GM18508 (cell line): Measurements from ENCODE around the gene NPTN.
"Not testable (repeated sequence)": the region's sequence is repeated elsewhere in the genome, so short reads cannot be mapped to it uniquely, and the experiment has no call there.

ENCODE experiments used
- ATAC-seq: cut with Tn5 transposase; IDR thresholded peaks from one replicate; pipeline ENCODE4 v1.9.1; 2021; ENCODE audit warnings: moderate number of reproducible peaks; ENCODE audit not compliant: insufficient read depth, unreplicated experiment

The NPTN gene

GRCh38 chr15:73575636-73576247, 57.4 kb downstream of the NPTN start:
- ATAC-seq = no peak

GRCh38 chr15:73573572-73573971, 59.6 kb downstream of the NPTN start:
- ATAC-seq = no peak

GRCh38 chr15:73573037-73573436, 60.2 kb downstream of the NPTN start:
- ATAC-seq = no peak

- ATAC-seq = no peak
Observed at GRCh38 chr15:73572296-73572695, 60.9 kb downstream of the NPTN start.

- ATAC-seq = no peak
Observed at GRCh38 chr15:73571346-73571745, 61.8 kb downstream of the NPTN start.

DNA sequence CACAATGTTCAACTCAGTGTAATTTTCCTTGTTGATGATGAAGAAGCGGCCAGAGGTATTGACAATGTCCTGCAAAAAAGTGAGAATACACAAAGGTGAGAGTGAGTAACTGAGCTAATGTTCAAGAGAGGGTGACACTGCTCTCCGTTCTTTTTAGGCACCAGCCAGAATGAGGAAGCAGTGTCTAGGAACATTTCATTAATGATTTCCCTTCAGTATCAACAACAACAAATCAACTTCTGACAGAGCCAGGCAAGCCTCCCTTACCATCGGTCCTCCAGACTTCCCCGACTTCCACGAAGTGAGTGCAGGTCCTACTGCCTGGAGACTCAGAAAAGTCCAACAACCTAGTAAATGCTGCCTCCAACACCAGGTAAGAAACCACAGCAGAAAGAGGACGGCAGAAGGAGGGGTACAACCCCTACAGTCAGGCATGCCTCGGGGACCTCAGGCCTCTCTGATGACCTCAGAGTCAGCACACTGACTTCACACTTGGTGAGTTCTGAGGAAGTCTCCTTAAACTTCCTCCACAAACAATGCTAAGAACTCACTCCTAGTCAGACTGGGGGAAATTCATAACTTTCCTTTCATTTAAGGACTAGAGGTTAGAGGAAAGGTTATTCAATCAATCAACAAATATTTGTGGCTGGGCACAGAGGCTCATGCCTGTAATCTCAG, 62.7 kb downstream of the NPTN start:
- ATAC-seq = no peak

DNA sequence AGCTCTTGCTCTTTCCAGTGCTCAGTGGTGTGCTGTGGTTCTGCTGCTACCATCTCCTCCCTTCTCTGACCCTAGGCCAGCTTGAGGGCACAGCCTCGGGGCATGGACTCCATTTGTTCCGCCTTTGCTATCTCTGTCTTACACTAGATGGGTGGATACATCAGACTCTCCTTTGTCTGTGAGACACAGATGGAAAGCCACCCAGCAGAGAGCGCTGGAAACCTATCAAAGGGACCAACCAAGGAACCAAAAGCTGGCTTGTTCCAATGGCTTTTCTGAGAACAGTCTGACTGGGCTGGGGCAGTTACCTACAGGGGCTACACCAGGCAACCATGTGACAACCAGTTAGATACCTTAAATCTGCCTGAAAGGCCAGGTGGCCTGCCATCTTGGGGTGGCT, 63.8 kb downstream of the NPTN start:
- ATAC-seq = no peak

DNA sequence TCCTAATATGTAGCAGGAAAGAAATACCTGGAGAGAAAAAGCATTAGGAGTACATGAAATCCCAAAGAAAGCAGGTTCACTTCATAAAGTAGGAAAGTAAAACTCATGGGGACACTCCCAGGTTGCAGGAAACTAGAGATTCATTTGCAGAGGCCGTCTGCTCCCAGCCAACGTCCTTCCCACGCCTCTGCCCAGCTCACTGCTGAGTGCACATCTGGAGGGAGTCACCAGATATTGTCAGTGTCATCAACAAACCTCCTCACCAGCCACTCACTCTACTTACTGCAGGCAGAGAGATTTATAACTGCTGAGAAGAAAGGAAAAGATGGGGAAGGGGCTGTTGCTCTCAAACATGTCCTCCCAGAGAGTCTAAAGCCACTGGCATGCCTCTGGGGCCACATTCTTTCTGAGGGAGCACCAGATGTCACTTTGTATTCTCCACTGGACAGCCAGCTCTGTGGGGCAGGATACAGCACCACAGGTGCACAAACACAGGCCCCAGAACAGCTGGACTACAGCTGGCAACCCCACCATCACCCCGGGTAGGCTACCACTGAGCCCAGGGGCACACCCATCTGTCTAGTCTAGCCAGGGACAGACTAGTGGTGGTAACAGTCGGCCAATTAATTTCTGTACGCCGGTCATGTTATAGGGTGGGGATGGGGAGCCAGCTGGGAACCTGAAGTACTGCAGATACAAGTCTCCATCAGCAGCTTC, 64.5 kb downstream of the NPTN start:
- ATAC-seq = no peak

DNA sequence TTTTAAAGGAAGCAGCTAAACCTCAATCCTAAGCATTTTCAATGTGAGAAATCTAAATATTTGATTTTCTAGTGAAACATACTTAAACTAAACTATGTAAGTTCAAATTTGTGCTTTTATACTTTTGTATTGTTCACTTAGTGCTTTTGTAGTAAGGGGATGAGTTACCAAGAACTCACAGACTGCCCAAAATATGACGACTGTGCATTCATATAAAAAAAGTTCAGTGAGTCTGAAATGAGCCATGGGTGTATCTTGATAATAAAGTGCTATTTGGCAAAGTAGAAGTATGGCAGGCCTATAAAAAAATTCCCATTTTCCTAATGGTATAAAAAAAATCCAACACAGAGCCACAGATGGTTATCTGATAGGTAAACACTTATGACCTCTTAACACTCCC, 66.2 kb downstream of the NPTN start:
- no peak for ATAC-seq

GRCh38 chr15:73564255-73564654, 68.9 kb downstream of the NPTN start:
- ATAC-seq = no peak

DNA sequence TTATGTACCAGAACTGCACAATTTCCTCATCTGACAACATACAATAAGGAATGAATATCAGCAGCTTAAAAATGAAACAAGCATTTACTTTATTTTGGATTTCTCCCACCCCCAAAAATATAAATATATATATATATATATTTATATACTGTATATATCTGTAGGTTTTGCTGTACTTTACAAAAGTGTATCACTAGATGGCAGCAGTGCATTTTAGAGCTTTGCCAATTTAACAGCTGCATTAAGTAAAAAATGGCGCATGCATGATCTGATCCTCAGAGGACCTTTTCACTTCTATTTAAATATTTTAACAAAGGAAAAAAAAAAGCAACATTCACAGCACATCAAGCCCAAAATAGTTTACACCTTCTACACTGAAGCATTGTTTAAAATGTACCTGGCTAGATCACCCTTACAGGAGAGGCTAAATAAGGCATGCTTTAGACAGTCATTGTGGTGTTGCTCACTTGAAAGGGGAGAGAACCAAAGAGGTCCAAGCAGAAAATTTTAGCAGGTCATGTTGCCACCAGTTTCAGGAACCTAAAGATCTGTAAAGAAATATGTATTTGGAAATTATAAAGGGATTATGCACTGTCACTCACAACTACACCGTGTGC, 72.6 kb downstream of the NPTN start:
- no peak for ATAC-seq

DNA sequence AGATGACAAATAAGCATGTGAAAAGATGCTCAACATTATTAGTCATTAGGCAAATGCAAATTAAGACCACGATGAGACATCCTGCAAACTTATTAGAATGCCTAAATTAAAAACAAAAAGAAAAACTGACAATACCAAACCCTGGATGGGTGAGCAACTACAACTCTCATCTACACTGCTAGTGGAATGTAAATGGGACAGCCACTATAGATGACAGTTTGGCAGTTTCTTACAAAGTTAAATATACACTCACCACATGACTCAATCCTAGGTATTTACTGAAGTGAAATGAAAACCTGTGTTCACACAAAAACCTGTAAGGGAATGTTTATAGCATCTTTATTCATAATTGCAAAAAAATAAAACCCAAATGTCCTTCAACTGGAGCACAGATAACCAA, 74.7 kb downstream of the NPTN start:
- no peak for ATAC-seq

DNA sequence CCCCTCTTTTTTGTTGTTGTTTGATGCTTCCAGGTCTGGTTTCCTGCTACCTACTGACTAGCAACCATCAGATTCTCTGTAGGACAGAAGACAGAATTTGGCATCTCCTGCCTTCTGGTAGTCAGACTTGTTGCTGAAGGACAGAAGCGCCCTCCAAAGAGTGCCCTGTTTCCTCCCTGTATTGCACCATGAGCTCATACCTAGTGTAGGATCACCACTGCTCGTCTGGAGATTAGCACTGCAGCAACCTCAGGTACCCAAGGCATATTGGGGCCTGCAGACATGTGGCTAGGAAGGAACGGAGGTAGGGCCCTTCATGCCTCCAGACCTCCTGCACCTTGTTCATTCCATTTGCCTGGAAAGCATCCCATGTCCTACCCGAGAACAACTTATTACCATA, 78.1 kb downstream of the NPTN start:
- ATAC-seq = no peak

- no peak for ATAC-seq
Observed at GRCh38 chr15:73550190-73550589, 83.0 kb downstream of the NPTN start.

DNA sequence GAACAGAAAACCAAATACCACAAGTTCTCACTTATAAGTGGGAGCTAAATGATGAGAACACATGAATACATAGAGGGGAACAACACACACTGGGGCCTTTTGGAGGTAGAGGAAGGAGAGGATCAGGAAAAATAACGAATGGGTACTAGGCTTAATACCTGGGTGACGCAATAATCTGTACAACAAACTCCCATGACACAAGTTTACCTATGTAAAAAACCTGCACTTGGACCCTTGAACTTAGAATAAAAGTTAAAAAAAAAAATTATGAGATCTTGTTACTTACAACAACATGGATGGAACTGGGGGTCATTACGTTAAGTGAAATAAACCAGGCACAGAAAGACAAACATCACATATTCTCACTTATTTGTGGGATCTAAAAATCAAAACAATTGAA, 84.3 kb downstream of the NPTN start:
- ATAC-seq = not testable (repeated sequence)

DNA sequence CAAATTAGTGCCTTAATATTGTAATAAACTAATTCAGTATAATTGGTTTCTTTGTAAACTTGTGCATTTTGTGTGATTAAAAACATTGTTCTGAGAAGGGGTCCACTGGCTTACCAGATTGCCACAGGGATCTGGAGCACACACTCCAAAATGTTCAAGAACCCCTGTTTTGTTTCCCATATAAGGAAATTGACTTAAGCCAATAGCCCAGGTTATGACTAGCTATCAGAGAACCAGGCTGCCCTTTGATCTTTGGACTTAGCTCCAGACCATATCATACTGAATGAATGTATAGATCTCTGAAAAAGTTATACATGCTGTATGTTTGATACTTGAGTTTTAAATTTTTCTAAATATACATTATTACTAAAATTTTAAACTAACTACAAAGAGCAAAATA, 91.7 kb downstream of the NPTN start:
- ATAC-seq = no peak

GRCh38 chr15:73540161-73540560, 93.0 kb downstream of the NPTN start:
- ATAC-seq = no peak

DNA sequence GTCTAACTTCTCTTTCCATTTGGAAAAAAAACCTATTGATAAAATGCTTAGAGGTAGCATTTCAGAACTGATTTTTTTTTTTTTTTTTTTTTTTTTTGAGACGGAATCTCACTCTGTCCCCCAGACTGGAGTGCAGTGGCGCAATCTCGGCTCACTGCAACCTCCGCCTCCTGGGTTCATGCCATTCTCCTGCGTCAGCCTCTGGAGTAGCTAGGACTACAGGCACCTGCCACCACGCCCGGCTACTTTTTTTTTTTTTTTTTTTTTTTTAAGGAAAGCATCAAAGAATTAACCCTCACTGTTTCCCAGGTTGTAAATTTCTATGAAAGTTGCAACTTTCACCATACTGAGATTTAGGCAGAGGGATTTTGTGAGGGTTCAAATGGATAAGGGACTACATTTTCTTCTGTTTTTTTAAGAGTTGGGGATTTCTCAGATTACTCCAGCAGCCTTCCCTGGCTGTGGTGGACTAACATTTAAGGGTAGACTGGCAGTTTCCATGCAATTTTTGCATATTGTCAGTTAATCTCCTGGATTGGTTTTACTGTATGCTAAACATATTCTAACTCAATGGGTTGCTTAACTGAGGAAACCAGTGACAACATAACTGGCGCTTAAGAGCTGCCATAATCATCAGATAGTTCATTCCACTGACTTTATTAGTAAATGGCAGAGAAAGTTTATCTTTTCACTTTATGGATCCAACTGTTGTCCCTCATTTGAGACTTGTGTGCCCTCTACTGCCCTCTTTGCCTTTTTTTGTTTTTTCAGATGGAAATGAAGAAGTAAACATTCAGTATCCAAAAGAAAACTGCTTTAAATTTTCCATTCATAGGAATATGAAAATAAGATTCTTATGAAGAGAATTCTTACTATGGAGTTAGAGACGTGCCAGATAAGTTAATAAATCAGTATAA, 93.7 kb downstream of the NPTN start:
- no peak for ATAC-seq

DNA sequence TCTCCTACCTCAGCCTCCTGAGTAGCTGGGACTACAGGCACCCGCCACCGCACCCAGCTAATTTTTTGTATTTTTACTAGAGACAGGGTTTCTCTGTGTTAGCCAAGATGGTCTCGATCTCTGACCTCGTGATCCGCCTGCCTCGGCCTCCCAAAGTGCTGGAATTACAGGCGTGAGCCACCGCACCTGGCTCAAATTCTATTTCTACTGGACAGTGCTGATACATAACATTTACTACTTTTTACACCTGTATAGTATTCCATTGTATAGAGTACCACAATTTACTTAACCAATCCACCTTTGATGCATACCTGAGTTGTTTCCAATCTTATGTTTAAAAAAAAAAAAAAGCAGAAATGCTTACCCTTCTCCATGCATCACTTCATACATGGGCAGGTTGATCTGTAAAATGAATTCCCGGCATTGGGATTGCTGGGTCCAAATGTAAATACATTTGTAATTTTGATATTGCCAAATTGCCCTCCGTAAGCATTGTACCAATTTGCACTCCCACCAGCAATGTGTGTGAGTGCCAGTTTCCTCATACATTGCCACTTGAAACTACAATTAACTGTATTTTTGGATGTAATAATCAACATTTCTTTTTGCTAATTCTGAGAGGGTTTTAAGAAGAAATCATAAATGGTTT, 94.5 kb downstream of the NPTN start:
- ATAC-seq = no peak

DNA sequence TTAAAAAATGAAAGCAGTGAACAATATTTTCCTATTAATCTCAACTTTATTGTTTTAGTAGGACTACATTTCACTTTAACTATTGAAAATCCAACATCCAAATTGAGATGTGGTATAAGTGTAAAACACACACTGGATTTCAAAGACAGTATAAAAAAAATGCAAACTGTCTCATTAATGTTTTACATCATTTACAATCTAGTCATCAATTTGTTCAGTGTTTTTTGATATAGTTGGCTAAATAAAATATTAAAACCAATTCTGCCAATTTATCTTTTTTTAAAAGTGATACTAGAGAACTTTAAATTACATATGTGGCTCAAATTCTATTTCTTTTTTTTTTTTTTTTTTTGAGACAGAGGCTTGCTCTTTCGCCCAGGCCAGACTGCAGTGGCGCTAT, 95.1 kb downstream of the NPTN start:
- ATAC-seq = no peak
